NOMO-1 treated with dmso at 0.1 percent for 144 hours (cell line): ENCODE measurements around the gene PAF1.

ENCODE experiments used
- DNase-seq: peaks from one replicate; lab custom pipeline; 2025; ENCODE audit not compliant: unreplicated experiment; lab: John Stamatoyannopoulos, UW

The PAF1 gene

DNA sequence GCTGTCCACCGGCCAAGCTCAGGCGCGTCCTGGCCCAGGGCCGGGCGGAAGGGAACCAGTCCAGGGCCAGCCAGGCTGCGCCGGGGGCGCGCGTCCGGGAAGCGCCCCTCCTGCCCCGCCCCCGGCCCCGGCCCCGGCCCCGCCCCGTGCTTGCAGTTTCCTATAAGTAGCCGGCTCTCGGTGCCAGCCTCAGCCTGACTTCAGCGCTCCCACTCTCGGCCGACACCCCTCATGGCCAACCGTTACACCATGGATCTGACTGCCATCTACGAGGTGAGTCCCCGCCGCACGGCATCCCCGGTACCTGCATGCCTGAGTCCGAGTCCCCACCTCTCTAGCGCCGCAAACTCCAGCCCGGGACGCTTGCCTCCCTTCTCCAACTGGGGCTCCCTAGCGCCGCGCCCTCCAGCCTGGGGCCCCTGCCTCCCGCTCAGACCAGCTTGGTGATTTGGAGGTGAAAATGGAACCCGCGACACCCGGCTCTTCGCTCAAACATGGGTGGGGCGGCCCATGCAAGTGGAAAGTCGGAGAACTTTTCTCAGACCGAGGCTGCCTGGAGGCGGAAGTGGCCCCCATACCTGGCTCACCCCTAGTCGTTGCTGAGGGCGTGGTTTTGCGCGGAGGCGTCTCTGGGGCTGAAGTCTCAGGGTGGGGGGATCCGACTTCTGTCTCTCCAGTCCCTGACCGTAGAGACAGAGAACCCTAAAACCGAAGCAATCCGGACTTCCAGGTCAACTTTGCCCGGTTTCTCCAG lies 15.9 kb upstream of the PAF1 start, which contains the start of gene ZFP36:
Gene ZFP36, plus strand, starts transcription at position 192 of the 754 bp plus-strand sequence. Its CDS starts 58 bp downstream, at position 250.
- peak; percentile 63 for DNase-seq

DNA sequence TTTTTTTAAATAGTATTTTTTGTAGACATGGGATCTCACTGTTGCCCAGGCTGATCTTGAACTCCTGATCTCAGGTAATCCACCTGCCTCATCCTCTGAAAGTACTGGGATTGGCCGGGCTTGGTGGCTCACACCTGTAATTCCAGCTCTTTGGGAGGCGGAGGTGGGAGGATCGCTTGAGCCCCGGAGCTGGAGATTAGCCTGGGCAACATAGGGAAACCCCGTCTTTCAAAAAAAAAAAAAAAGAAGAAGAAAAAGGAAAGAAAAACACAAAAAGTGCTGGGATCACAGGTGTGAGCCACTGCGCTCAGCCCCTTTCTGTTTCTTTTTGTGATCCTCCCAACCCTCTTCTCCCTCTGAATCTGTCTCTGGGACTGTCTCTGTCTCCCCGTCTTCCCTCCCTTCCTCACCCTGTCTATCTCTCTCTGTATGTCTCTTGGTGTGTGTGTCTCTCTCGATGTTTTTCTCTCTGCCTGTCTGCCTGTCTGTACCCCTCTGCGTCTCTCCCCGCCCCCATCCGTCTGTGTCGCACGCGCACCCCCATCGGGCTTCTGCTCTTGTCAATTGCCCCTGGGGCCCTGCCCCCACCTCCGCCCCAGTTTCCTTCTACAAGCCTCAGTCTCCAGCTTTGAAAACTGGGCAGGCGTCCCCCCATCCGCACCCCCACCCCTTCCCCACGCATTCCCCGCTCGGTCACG lies 15.2 kb upstream of the PAF1 start:
- DNase-seq, result peak; percentile 57

DNA sequence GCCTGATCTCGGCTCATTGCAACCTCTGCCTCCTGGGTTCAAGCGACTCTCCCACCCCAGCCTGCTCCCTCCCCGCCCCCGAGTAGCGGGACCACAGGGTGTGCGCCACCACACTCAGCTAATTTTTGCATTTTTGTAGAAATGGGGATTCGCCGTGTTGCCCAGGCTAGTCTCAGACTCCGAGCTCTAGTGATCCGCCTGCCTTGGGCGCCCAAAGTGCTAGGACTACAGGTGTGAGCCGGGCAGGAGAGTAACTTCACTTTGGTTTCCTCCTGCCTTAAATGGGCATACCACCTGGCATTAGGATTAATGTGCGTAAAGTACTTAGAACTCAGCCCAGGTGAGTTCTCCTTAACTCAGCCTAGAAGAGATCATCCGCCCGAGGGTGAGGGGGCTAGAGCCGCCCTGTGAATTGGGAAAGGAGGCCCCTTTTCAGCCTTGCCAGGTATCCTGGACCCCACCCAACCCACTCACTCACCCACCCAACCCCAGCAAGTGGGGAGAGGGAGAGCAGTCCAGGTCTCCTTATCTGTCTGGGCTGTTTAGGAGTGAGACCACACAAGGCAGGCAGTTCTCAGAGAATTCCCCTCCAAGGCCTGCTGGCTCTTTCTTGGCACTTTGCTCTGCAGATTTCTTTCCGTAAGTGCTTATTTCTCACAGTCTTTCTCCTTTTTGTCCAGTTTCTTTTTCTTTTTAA lies 14.5 kb upstream of the PAF1 start:
- no peak for DNase-seq

DNA sequence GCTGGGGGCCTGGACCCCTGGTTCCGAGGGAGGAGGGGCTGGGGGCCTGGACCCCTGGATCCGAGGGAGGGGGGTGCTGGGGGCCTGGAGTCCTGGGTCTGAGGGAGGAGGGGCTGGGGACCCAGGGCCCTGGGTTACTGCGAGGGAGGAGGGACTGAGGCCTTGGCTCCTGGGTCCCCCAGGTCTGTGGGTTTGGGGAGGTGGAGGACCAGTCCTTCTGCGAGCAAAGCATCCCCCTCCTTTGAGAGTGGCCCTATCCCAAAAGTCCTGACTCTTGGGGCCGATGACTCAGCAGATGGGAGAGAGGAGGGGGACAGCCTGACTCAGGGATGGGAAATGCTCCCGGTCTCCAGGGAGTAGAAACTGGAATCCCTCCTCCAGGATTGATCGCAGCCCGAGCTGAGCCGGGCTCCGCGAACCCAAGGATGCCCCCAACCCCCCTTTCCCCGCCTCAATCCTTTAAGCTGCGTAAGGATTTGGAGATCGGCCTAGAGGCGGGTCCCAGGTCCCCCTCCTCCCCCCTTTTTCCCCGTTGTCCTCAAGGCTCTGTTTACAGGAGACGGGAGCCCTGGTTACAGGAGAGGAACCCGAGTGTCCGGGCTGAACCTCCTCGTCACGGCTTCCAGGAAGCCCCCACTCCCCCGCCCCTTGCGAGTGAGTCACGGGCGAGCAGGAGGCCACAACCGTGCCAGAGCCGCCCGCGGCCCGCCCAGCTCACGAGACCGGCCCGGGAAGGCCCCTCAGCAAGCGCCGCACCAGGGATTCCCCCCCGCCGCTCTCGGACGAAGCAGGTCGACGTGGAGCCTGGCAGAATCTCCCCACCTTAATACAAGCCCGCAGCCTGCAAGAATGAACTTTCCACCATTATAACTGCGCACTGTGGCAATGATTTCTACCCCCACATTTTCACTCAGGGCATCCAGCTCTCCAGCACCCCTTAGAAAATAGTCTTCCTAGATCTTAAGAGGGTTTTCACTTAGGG lies 12.7 kb upstream of the PAF1 start:
- peak; percentile 80 for DNase-seq

DNA sequence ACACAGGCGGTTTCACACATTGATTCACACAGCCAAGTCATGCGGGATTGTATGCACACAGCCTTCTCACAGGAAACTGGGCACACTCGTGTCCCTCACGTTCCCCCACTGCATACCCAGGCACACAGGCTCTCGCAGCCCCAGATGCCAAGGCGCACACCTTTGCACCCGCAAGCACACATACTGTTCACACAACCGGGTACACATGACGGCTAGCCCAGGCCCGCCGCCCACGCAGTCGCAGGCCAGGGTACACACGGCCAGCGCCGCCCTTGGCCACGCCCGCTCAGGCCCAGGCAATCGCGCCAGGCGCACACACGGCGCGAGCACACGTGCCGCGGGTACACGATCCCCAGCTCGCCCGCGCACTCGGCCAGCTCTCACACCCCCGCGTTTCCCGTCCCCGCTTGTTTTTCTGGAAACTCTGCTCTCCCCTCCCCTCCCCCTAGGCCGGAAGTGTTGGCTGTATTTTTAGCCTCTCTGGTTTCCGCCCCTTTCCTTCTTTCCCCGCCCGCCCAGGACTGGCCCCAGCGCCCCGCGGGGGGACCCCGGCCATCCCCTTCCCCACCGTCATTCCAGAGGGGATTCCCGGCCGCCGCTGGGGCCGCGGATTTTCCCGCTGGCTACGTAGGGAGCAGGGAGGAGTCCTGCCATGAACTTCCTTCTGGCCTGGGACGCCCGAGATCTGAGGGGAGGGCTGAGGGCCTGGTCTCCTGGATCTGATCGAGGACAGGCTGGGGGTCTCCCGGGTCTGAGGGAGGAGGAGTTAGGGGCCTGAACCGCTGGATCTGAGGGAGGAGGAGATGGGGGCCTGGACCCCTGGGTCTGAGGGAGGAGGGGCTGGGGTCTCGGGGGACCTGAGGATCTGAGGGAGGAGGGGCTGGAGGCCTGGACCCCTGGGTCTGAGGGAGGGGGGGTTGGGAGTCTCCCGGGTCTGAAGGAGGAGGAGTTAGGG lies 11.7 kb upstream of the PAF1 start:
- peak; percentile 82 for DNase-seq

DNA sequence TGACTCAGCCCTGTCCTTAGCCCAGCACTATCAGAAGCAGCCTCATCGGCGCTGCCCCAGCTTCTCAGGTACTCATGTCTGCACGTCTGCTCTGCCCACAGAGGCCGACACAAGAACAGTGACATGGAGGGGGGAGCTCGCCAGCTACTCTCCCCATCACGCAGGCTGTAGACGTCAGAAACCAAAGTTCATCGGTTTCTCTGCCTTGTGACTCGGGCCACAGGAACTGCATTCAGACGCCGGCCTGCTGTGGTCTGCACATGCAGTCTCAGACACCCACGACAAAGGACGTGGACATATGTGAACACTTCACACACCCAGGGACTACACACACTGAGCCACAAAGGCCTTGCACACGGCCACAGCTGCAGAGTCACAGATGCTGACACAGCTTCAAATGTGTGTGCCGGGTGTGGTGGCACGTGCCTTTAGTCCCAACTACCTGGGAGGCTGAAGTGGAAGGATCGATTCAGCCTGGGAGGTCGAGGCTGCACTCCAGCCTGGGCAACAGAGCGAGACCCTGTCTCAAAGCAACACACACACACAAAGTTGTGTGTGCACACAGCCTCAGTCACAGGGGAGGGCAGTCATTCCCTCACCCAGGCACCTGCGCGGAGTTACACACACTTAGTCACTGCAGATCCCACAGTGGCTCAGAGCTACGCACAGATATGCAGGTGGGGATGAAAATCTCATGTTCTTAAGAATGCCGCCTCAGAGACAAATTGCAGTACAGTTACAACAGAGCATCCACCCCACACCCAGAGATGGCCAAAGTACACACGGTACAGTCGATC lies 10.8 kb upstream of the PAF1 start:
- DNase-seq, result no peak

DNA sequence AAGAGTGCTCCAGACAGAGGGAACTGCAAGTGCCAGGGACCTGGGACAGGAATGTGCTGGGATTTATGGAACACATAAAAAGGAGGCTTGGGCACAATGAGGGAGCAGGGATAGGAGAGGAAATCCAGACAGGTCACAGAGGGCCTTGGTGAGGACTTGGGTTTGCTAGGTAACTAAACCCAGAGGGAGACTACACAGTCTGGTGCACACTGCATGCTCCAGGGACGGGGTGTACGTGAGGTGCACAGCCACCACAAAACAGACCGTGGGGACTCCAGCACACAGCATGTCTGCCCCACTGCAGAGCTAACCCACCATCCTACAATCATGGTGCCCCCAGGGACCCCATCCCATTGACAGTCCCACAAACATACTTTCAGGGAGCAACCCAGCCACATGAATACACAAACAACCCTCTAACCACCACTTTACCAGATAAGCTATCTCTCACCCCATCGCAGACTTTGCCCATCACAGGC lies 10.2 kb upstream of the PAF1 start:
- no peak for DNase-seq

DNA sequence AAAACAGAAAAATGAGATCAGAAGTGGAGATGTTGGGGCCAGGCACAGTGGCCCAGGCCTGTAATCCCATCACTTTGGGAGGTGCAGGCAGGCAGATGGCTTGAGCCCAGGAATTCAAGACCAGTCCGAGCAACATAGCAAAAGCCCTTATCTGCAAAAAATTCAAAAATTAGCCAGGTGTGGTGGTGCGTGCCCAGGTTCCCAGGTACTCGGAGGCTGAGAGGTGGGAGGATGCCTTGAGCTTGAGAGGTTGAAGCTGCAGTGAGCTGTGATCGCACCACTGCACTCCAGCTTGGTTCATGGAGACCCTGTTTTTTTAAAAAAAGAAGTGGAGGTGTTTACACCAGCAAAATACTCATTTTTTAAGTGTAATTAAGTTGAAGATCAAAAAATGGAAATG lies 9.2 kb upstream of the PAF1 start:
- DNase-seq, result no peak

DNA sequence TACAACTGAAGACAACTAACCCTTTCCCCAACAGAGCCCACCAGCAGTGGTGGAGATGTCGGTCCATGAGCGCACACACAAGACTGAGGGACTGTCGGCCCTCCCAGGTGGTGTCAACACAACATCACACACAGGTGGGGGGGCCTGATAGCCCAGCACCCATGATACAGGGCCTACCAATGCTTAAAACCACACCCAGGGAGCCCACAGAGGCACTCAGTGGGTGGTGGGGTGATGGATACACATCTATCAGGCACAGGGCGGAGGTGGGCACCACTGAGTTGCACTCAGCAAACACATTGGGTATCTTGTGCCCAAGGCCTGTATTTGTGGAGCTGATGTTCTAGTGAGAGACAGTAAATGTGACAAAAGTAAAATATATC lies 8.8 kb upstream of the PAF1 start:
- no peak for DNase-seq

DNA sequence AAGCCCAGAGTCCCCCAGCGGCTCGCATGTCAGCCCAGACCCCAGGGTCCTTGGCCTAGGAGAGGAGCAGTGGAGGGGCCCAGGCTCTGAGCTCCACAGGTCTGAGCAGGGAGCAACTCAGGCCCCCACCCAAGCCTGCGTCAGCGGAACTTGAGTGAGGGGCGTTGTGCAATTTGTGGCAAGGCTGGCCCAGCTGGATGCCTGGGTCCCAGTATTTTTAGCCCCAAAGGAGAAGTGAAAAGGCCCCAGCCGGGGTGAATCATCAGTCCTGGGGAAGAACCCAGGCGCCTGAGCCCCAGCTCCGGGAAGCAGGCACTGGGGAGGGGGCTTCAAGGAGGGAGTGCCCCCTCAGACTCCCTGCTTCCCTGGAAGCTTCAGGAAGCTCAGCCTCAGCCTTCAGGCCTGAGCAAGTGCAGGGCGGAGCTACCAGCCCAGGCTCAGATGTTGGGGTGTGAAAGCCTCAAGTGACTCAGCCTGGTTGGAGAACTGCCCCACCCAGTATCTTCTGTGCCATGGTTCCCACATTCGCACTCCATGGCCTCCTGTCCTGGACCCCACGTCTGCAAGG lies 7.5 kb upstream of the PAF1 start:
- DNase-seq, result peak; percentile 88

DNA sequence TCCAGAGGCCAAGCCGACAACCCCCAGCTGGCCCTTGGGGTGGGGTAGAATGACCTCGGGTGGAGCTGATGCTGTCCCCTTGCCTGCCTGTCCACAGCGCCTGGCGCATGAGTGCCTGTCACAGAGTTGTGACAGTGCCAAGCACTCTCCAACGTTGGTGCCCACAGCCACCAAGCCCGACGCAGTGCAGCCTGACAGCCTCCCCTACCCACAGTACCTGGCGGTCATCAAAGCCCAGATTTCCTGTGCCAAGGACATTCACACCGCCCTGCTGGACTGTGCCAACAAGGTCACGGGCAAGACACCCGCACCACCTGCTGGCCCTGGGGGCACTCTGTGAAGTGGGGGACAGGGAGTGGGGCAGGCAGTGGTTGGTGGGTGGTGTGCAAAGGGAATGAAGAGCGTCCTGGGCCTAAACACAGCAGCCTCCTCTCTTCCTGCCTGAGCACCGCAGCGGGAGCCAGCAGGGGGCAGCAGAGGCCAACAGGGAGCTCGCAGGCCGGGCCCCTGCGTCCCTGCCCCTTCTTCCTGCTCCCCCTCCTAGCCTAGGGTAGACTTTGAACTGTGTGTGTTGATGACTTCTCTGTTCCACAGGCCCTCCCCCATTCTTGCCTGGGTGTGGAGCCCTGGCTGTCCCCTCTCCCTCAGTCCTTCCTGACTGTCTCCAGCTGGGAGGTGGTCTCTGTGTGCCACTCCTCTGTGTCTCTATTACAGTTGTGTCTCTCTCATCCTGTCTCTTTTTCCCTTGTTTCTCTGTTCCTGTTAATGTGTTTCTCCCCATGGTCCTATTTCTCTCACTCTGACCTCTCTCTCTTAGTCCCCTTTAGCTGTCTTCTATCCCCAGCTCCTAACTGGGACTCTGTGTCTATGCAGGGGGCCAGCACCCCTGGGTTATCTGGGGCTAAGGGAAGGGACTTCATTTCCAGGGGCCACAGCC lies 6.7 kb upstream of the PAF1 start:
- DNase-seq, result peak; percentile 90

DNA sequence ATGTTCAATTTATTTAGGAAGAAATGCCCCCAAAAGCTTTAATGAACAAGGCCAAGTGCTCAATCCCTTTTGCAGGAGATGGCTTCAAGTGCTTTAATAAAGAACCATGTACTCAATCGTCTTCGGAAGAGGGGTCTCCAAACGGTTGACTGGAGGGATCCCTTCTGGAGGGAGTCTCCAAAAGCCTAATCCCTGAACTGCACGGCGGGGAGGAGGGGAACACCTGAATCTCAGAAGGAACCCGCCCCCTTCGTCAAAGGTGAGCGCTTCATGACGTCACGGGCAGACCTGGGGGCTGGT lies 505 bp downstream of the PAF1 start:
- no peak for DNase-seq

DNA sequence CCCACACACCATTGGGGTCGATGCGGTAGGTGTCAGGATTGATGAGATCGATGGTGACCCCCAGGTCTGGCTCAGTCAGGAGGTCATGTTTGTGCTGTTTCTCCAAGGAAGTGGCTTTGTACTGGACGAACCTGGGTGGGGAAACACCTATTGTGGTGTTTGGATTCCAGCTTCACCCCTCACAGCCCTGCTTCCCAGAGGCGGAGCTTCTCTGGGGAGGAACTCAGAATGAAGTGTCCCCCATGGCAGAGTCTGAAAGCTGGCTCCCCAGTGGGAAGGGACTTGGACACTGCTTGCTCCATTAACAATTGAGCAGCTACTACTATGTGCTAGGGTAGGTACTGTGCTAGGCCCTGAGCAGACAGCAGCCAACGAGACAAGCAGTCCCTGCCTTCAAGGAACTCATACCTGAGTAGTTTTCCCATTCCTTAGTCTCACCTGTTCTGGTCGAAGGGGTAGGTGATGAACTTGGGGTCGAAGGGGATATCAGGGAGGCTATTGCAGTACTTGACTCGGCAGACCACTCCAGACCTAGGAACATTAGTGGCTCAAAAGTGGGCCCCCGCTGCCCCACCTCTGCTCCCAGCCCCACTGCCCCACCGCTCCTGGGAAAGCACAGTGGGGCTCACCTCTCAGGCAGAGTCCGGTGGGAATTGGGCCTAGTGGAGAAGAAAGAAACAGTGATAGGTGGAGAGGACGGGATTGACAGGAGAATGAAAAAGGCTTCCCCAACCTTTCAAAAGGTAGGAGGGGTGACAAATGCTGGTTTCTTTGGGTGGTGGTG lies 1.1 kb downstream of the PAF1 start:
- no peak for DNase-seq

DNA sequence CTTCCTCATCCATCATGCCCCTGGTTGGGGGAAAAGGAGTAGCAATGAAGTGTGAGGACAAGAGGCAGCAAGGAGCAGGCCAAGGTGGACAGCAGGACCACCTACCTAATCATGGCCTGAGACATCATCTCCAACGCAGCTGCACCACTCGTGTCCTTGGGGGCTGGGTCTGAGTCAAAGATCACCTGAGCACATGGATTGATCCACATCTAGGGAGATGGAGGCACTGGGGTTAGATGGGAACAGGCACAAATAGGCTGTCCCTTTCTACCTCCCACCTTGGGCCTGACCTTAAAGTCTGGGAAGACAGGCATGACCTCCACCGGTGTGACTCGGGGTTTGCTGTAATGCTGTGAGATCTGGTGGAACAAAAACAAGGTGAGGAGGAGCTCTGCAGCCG lies 2.2 kb downstream of the PAF1 start:
- DNase-seq, result no peak

DNA sequence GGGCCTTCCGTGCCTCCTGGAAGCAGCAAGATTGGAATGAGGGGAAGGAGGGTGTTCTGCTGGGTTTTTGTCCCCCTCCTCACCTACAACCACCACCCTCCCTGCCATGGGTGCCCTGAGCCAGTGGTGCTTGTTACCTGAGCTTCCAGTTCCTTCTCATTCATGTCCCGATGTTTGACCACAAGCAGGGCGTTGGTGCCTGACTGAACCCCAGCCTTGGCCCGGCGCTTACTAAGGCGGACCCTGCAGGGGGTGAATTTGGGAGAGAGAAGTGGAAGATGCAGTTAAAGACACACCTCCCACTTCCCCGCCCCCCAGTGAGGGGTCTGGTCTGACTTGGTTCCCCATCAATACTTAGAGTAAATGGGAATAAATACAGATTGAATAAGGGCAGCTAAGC lies 4.3 kb downstream of the PAF1 start:
- DNase-seq, result no peak

DNA sequence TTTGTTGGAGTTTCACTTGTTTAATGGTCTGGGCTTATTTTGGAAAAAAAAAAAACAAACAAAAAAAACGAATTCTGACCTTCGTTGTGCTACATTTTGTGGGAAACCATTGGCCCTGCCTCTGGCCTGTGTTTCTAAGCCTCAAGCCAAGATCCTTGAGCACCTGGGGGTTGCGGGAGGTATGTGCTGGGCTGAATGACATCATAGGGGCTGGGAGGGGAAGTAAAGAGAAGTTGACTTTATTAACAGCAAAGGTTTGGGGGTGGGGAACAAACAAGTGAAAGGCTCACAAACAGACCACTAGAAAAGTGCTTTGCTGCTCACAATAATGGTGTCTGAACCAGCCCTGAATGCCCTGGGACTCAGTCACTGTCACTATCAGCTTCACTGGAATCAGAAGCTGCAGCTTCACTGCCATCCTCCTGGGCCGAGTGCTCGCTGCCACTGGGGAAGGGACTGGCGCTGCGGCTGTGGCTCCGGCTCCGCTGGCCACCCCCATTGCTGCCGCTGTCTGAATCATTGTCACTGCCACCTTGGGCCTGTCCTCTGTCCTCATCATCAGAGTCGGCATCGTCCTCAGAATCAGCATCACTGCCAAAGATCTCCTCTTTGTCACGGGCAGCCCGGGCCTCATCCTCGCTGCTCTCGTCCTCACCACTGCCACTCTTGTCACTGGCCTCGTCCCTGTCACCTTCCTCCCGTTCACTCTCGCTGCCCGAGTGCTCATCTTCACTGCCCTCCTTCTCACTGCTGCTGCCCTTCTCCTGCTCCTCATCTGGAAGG lies 5.1 kb downstream of the PAF1 start:
- DNase-seq, result no peak
